Measurements from ENCODE around the gene FAM135A.

The FAM135A gene

DNA sequence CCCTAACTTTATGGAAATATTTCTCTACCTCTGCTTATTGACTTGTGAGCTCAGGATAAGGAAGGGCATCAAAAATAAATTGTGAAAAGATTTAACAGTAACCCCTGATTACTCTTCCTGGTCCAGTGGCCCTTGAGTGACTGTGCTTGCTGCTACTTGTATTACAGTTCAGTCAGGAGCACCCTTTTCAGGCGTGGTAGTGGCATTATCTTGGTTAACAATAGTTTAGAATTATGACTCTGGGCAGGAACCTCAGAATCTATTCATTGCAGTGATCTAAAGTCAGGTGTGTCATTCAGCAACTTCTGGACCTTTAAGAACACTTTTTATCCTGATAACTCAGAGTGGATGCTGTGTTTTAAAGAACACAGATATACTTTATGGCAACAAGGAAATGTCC is 43.4 kb downstream of the FAM135A start:
- TF ChIP-seq, protein P1, sequence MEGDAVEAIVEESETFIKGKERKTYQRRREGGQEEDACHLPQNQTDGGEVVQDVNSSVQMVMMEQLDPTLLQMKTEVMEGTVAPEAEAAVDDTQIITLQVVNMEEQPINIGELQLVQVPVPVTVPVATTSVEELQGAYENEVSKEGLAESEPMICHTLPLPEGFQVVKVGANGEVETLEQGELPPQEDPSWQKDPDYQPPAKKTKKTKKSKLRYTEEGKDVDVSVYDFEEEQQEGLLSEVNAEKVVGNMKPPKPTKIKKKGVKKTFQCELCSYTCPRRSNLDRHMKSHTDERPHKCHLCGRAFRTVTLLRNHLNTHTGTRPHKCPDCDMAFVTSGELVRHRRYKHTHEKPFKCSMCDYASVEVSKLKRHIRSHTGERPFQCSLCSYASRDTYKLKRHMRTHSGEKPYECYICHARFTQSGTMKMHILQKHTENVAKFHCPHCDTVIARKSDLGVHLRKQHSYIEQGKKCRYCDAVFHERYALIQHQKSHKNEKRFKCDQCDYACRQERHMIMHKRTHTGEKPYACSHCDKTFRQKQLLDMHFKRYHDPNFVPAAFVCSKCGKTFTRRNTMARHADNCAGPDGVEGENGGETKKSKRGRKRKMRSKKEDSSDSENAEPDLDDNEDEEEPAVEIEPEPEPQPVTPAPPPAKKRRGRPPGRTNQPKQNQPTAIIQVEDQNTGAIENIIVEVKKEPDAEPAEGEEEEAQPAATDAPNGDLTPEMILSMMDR (IDR thresholded peaks at IDR 0.05), result no peak

DNA sequence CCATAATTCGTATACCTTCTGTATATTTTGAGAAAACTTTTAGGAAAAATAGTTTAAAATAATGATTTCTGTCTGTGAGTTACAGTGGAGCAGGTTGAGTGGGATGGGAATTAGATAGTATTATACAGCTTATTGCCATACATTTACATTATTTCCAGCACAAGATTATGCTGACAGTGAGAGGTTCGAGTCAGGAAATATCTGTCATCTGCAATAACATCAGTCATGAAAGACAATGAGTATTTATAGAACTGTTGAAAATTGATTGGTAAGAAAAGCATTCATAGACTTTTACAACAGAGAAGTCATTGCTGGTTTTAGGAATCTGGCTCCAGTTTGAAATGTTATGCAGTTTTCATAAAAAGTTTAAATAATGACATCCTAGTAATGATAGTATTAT is 45.9 kb downstream of the FAM135A start:
- TF ChIP-seq, protein P1 (IDR thresholded peaks at IDR 0.05), result no peak

DNA sequence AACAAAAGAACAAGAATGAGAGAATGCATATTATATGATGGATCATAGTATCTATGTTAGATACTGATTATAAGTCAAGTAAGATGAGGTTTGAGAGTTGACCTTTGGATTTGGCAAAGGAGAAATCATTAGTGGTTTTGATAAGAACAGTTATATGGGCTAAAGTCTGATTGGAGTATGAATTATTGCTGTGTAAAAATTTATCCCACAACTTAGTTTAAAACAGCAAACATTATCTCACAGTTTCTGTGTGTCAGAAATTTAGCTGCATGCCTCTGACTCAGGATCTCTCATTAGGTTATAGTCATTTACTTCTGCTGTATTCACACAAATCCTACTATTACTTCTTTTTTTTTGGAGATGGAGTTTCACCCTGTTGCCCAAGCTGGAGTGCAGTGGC is 56.7 kb downstream of the FAM135A start:
- TF ChIP-seq, protein P1 (IDR thresholded peaks at IDR 0.05), result no peak

DNA sequence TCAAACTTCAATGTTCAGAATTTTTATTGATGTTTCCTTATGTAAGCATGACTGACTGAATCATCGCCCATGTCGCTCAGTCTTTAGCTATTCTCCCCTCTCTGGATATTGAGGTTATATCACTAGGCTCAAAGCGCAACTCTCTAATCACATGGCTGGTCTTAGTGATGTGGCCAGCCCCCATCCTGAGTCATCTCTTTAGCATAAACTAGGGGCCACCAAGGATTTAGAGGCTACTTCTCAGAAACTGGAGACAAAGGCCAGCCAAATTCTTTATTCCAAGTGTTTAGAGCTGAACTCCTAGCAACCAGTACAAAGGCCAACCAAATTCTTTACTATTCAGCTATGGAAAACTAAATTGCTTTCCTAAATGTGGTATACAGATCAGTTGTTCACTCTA is 61.4 kb downstream of the FAM135A start:
- TF ChIP-seq, protein P1 (IDR thresholded peaks at IDR 0.05), result no peak

DNA sequence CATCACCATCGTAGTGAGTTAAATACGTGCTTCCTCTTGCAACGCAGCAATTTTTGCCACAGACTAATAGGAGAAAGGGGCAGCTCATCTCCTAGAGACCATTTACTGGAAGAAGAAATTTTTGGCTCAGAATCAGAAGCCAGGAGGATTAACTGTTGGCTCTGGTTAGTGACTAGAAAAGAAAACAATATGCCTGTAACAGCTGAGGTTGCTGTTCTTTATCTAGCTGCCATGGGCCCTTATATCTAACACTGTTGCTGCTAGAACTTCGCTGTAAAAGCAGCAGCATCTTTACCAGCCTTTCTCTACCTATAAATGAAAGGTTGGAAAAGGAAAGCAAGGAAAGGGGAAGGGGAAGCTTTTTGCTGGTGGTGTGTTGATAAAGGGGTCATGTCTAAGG is 65.9 kb downstream of the FAM135A start:
- TF ChIP-seq, protein P1 (IDR thresholded peaks at IDR 0.05), result no peak

DNA sequence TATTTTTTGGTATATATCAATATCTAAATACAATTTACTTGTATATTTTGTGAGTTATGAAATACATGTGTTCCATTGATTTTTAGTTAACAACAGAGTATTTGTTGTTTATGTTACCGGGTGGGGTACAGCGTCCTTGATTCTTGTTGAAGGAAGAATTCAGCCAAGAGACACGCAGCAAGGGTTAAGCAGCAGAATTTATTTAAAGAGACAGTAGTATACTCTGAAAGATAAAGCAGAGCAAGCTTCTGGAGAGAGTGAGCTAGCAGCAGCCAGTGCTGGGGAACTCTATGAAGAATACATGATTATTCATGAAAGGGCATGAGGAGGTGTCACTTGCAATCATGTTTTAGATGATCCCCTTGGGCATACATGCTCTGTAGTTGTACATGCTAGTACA is 76.1 kb downstream of the FAM135A start:
- TF ChIP-seq, protein P1 (IDR thresholded peaks at IDR 0.05), result no peak

DNA sequence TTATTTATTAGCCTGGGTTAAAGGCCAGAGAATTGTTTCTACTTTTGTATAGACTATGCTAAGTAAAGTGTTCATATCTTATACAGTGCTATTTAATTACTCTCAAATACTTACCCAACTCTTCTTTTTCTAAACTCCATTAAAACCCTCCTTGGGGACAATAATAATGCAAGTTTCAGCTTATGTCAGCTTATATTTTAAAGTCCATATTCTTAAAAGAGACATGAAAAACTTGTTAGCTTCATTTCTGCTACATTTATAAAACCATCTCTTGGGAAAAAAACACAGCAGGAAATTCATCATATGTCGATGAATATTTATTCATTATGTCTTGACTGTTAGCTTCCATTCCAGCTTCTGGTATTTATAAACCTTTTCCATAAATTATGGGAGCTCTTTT is 81.5 kb downstream of the FAM135A start:
- TF ChIP-seq, protein P1 (IDR thresholded peaks at IDR 0.05), result no peak

DNA sequence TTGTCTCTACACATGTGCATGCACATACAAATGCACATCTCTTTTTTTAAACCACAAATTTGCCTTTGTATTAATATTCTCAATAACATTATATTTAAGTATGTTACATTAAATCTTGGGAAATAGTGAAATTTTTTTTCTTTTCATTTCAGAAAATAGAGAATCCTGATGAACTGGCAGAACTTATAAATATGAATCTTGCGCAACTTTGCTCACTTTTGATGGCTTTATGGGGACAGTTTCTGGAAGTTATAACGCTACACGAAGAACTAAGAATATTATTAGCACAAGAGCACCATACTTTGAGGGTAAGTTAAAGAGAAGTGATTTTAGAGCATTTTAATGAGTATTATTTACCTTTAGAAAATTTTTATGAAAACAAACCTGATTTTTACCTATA is 89.2 kb downstream of the FAM135A start:
- TF ChIP-seq, protein P1 (IDR thresholded peaks at IDR 0.05), result no peak
